Cardiac septum (tissue), 1 donor: ENCODE results near the gene EXPH5. TPM values are rescaled to one million over a fixed set of nuclear protein-coding genes. Genes with fewer than 3 reads are reported as not detected.

ENCODE experiments used
- DNase-seq: peaks from one replicate; pipeline ENCODE4 v3.0.0-alpha.2; 2020; ENCODE audit warnings: low spot score
- intact Hi-C: fragments of 100-400 bp; cut with DNase I; formaldehyde crosslinking; loops from one replicate; pipeline ENCODE4 v1.14.0; 2022
- total RNA-seq: library from RNA; stranded (reverse); fragmentation: NEBNext Ultra II Directional; extraction: Animal tissue kit (Norgen Biotek cat#: 25700); gene quantifications from one replicate; pipeline ENCODE4 v1.2.1, GENCODE V29; 2021
- donor health status: DM: no; HTN: no; CAD: no.

The EXPH5 gene
- total RNA-seq, 1 donor from 2014 or later: 0.46 TPM

GRCh38 chr11:108568195-108568858 lies 25.2 kb downstream of the EXPH5 start:
- intact Hi-C loops: no loop called here
- no peak for DNase-seq

GRCh38 chr11:108565653-108566052 lies 27.9 kb downstream of the EXPH5 start:
- intact Hi-C loops: no loop called here
- no peak for DNase-seq

GRCh38 chr11:108562746-108563581 lies 30.6 kb downstream of the EXPH5 start:
- intact Hi-C loops: no loop called here
- no peak for DNase-seq

- DNase-seq: no peak
- intact Hi-C loops: no loop called here
Measured at GRCh38 chr11:108561535-108561991, 32.0 kb downstream of the EXPH5 start.

GRCh38 chr11:108559904-108560303 lies 33.7 kb downstream of the EXPH5 start:
- no peak for DNase-seq
- intact Hi-C loops: no loop called here

- intact Hi-C loops: no loop called here
- DNase-seq: no peak
Measured at GRCh38 chr11:108559340-108559739, 34.2 kb downstream of the EXPH5 start.

- intact Hi-C loops: no loop called here
Measured at GRCh38 chr11:108558222-108558621, 35.3 kb downstream of the EXPH5 start.

GRCh38 chr11:108556019-108556418 lies 37.5 kb downstream of the EXPH5 start:
- no peak for DNase-seq
- intact Hi-C loops: no loop called here

More at GRCh38 chr11:108558222-108558621, 35.3 kb downstream of the EXPH5 start:
- no peak for DNase-seq

- DNase-seq: no peak
- intact Hi-C loops: no loop called here
Measured at GRCh38 chr11:108551651-108552462, 41.7 kb downstream of the EXPH5 start.

- no peak for DNase-seq
- intact Hi-C loops: no loop called here
Measured at GRCh38 chr11:108549319-108549885, 44.2 kb downstream of the EXPH5 start.

- intact Hi-C loops: no loop called here
Measured at GRCh38 chr11:108545909-108546501, 47.6 kb downstream of the EXPH5 start.

GRCh38 chr11:108543316-108543964 lies 50.1 kb downstream of the EXPH5 start:
- no peak for DNase-seq
- intact Hi-C loops: no loop called here

More at GRCh38 chr11:108545909-108546501, 47.6 kb downstream of the EXPH5 start:
- no peak for DNase-seq

- no peak for DNase-seq
- intact Hi-C loops: no loop called here
Measured at GRCh38 chr11:108541531-108541930, 52.0 kb downstream of the EXPH5 start.

GRCh38 chr11:108538502-108538901 lies 55.1 kb downstream of the EXPH5 start:
- intact Hi-C loops: no loop called here
- no peak for DNase-seq

- intact Hi-C loops: no loop called here
- no peak for DNase-seq
Measured at GRCh38 chr11:108538022-108538424, 55.5 kb downstream of the EXPH5 start.

GRCh38 chr11:108536783-108537182 lies 56.8 kb downstream of the EXPH5 start:
- intact Hi-C loops: no loop called here
- no peak for DNase-seq

GRCh38 chr11:108535384-108535955 lies 58.1 kb downstream of the EXPH5 start:
- intact Hi-C loops: no loop called here

GRCh38 chr11:108534274-108534882 lies 59.2 kb downstream of the EXPH5 start:
- no peak for DNase-seq
- intact Hi-C loops: no loop called here

More at GRCh38 chr11:108535384-108535955, 58.1 kb downstream of the EXPH5 start:
- no peak for DNase-seq
